GM18909 (cell line): ENCODE results near the gene ATRN.

Experiments used
- ATAC-seq: cut with Tn5 transposase; IDR thresholded peaks from one replicate; pipeline ENCODE4 v1.9.1; 2021; ENCODE audit warnings: mild to moderate bottlenecking; ENCODE audit not compliant: unreplicated experiment, poor library complexity

Gene ATRN

GRCh38 chr20:3686421-3686820, 215.6 kb downstream of the ATRN start:
- no peak for ATAC-seq

GRCh38 chr20:3686867-3687321, 216.1 kb downstream of the ATRN start:
- ATAC-seq = no peak

DNA sequence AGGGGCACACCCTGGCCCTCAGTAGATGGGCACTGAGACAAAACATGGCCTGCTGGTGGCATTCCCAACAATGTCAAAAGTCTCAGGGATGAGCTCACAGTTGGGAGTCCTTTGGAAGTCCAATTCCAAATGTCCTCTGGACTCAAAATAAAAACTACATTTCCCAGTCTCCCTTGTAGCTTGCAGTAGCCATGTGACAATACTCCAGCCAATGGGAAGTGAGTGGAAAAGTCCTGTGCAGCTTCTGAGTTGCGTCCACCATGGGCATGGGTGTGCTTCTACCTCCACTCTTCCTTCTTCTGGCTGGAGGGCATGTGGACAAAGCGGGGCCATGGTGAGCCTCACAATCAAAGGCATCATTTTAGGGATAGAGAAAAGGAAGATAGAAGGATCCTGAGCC, 216.8 kb downstream of the ATRN start:
- ATAC-seq = no peak

GRCh38 chr20:3689978-3690377, 219.2 kb downstream of the ATRN start:
- no peak for ATAC-seq

DNA sequence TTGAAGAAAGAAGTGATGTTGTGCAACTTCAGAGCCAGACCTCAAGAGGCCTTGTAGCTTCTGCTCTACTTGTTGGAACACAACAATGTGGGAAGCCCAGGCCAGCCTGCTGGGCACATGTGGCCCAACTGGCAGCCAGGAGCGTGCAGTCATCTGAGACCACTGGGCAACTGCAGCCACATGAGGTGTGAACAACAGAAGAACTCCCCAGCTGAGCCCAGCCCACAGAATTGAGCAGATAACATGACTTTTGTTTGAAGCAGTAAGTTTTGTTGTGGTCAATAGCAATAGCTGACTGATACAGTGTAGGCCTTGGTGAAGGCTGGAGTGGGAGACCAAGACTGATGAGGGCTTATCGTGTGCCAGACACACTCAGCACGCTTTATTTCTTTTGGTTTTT, 219.6 kb downstream of the ATRN start:
- no peak for ATAC-seq

GRCh38 chr20:3691306-3691705, 220.5 kb downstream of the ATRN start:
- ATAC-seq = no peak

DNA sequence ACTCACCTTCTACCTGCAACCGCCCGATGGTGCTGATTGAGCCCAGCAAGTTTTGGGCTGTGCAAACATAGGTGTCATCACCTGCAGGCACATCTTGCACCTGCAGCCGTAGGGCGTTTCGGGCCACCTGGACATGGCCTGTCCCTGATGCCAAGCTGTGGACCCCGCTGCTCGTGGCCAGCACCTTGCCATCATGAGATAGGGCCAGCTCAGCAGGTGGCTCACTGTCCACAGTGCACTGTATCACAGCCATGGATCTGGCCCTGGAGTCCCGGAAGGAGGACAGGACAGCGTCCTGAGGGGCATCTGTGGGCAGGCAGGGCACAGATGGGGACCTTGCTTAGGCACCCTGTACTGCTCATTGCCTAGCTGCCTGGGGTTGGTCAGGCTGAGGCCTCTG, 221.1 kb downstream of the ATRN start:
- ATAC-seq = no peak

DNA sequence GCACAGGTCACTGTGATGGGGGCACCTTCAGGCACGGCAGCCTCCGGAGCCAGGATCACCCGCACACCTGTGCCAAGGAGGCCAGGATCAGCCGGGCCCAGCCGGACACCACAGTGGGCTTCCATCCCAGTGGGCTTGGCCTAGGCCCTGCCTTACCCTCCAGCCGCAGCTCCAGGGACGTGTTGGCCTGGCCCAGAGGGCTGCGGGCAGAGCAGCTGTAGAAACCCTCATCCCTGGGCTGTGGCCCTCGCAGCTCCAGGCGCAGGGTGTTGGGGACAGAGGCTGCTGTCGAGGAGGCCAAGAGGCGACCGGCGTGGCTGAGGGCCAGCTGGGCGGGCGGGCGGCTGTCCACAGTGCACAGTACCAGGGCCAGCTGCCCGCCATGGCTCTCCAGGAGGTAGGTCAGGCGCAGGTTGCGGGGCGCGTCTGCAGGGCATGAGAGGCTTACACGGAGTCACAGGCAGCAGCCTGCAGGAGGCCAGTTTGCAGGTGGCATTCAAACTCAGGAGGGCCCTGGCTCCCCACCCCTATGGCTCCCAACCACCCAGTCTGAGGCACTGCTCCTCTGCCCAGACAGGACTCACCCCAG, 222.0 kb downstream of the ATRN start:
- ATAC-seq = no peak

DNA sequence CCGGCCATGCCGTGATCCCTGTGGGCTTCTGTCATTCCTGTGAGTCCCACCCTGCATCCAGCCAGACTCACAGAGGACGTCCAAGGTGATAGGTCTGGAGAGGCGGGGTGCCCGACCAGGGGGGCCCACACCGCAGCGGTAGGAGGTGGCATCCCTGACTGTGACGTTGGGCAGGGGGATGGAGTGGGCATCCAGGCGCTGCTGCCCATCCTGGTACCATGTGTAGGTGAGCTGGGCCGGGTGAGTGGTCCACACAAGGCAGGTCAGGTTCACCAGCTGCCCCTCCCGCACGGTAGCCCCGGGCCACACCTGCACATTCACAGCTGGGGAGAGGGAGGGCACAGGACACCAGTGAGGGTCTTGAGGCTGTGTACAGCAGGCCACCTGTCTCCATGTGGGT, 222.6 kb downstream of the ATRN start:
- no peak for ATAC-seq

GRCh38 chr20:3694864-3695263, 224.0 kb downstream of the ATRN start:
- ATAC-seq = no peak

DNA sequence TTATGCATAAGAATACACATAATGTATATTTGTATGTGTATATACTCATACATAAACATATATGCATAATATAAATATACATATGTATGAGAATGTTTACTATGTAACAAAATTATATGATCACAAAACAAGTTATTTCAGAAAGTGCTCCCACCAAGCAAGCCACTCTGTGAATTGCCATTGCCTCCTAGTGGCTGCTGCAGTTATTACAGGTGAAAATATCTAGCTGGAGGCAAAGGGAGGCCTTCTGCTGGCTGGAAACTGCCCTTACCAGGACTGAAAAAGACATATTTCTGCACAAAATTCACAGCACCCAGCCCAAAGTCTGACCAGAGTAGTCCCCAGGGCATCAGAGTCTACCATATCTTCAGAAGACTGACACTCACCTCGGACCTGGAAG, 225.4 kb downstream of the ATRN start:
- ATAC-seq = no peak

GRCh38 chr20:3696745-3697587, 226.1 kb downstream of the ATRN start:
- no peak for ATAC-seq

GRCh38 chr20:3697588-3698305, 226.9 kb downstream of the ATRN start:
- no peak for ATAC-seq

DNA sequence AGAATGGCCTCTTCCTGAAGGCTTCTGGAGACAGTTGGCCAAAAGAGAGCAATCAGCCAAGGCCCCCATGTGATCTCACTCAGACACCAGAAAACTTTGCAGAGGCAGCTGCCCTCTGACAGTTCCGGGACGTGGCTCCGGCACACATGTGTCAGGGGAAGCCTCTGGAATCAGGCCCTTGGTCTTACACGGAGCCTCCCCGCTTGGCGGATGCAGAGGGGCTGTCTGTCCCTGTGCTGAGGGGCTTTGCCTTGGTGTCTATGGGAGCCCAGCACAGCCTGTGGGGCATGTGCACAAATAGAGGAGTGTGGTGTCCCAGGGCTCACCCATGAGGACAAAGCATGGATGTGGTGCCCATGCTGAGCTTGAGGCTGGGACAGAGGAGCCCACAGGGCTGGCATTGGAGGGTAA, 227.8 kb downstream of the ATRN start:
- no peak for ATAC-seq

DNA sequence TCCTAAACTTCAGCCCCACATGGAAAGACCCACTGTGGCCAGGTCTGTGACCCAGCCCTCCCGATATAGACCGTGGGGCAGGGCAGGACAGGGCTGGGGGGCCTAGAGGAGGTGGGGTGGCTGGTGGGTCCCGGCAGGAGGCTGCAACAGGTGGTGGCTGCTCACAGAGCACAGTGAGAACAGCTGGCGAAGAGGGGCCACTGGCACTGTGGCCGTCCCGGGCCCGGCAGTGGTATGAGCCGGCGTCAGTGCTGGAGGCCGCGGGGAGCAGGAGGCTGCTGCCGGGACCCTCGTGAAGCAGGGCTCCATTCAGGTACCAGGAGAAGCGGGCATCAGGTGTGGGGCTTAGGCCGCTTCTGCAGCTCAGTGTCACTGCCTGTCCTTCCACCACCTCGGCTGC, 228.2 kb downstream of the ATRN start:
- ATAC-seq = no peak
